H1 (cell line): ENCODE data around the gene ANXA6. TPM values are rescaled to one million over a fixed set of nuclear protein-coding genes. Genes with fewer than 3 reads are reported as not detected.

Source experiments
- CTCF ChIA-PET: fragments of 300-600 bp; sonication (Branson Sonifier 250); formaldehyde crosslinking; loops from one replicate; lab custom pipeline; 2021; ENCODE audit not compliant: partially characterized antibody; lab: Charles Lee
- POLR2A ChIA-PET: fragments of 300-600 bp; sonication (Branson Sonifier 250); formaldehyde crosslinking; loops from one replicate; lab custom pipeline; 2021; ENCODE audit warnings: inconsistent platforms; ENCODE audit not compliant: partially characterized antibody; lab: Charles Lee
- DNase-seq, 2 experiments: peaks; one replicate each; pipeline versions ENCODE4 v3.0.0 to v3.0.0-alpha.2; 2010 to 2022; ENCODE audit warnings: low spot score in 2 of 2, low read depth in 1 of 2, mixed read lengths in 1 of 2
- FAIRE-seq: peaks from 2 replicates; lab custom pipeline; 2011; peaks lifted over from hg19 to GRCh38; lab: Jason Lieb, UNC
- H2AFZ ChIP-seq: 2 replicates; pipeline ENCODE4 v1.8.1; 2012; ENCODE audit warnings: low read length, inconsistent platforms
- H2AK5ac ChIP-seq: 2 replicates; pipeline ENCODE4 v1.6.1; 2013; ENCODE audit warnings: low read depth, low read length
- H2BK120ac ChIP-seq: replicated peaks from 2 replicates; pipeline ENCODE3; 2013; ENCODE audit warnings: low read depth, low read length, inconsistent platforms
- H2BK12ac ChIP-seq: 2 replicates; pipeline ENCODE4 v1.6.1; 2013; ENCODE audit warnings: low read depth, low read length
- H2BK15ac ChIP-seq: 2 replicates; pipeline ENCODE4 v1.6.1; 2013; ENCODE audit warnings: low read length
- H2BK20ac ChIP-seq: 2 replicates; pipeline ENCODE4 v1.6.1; 2013; ENCODE audit warnings: low read length
- H2BK5ac ChIP-seq: 2 replicates; pipeline ENCODE4 v1.6.1; 2013; ENCODE audit warnings: low read depth, low read length
- H3K14ac ChIP-seq: 2 replicates; pipeline ENCODE4 v1.6.1; 2013; ENCODE audit warnings: inconsistent platforms; ENCODE audit not compliant: insufficient read length
- H3K18ac ChIP-seq: 2 replicates; pipeline ENCODE4 v1.6.1; 2013; ENCODE audit warnings: low read length; ENCODE audit errors: extremely low read depth
- H3K23ac ChIP-seq: 2 replicates; pipeline ENCODE4 v1.6.1; 2013; ENCODE audit warnings: inconsistent platforms; ENCODE audit not compliant: insufficient read length
- H3K23me2 ChIP-seq: 2 replicates; pipeline ENCODE4 v1.6.1; 2013; ENCODE audit warnings: low read depth, low read length
- H3K27ac ChIP-seq: 2 replicates; pipeline ENCODE4 v1.6.1; 2011; ENCODE audit warnings: low read depth, low read length, inconsistent platforms
- H3K27me3 ChIP-seq, 4 experiments: replicated peaks in 1 of 4; 1 replicate in 1 of 4; 2 replicates in 3 of 4; pipeline versions ENCODE4 v1.6.1 to v1.8.1; 2011 to 2013; ENCODE audit warnings: low read length in 3 of 4, mild to moderate bottlenecking in 3 of 4, inconsistent platforms in 2 of 4, mixed read lengths in 2 of 4, moderate library complexity in 1 of 4; ENCODE audit not compliant: control insufficient read depth in 3 of 4, insufficient read depth in 3 of 4; ENCODE audit errors: extremely low read depth in 1 of 4
- H3K36me3 ChIP-seq, 4 experiments: 2 replicates each; pipeline versions ENCODE4 v1.6.1 to v1.8.1; 2011 to 2013; ENCODE audit warnings: mild to moderate bottlenecking in 4 of 4, low read length in 3 of 4, moderate library complexity in 2 of 4, control low read depth in 1 of 4, inconsistent platforms in 1 of 4; ENCODE audit not compliant: insufficient read depth in 4 of 4, control insufficient read depth in 2 of 4
- H3K4ac ChIP-seq: replicated peaks from 2 replicates; pipeline ENCODE3; 2013; ENCODE audit warnings: low read length, low read depth, mixed read lengths, inconsistent platforms; ENCODE audit not compliant: insufficient read length
- H3K4me1 ChIP-seq, 4 experiments: replicated peaks in 1 of 4; 1 replicate in 1 of 4; 2 replicates in 3 of 4; pipeline versions ENCODE4 v1.6.1 to v1.8.1; 2011 to 2013; ENCODE audit warnings: low read length in 3 of 4, inconsistent platforms in 2 of 4, mixed read lengths in 1 of 4; ENCODE audit not compliant: insufficient read depth in 4 of 4, control insufficient read depth in 3 of 4
- H3K4me2 ChIP-seq, 2 experiments: 2 replicates each; pipeline versions ENCODE4 v1.6.1 to v1.8.1; 2011 to 2013; ENCODE audit warnings: low read depth in 2 of 2, low read length in 2 of 2, control low read depth in 1 of 2, inconsistent platforms in 1 of 2, mild to moderate bottlenecking in 1 of 2; ENCODE audit not compliant: insufficient read depth in 1 of 2
- H3K4me3 ChIP-seq, 4 experiments: fragments of 200-600, 300-600 bp in 1 of 4; sonication (generic), shearing (Covaris generic), sonication (Bioruptor Twin) in 1 of 4; 2 replicates each; pipeline versions ENCODE4 v1.5.1 to v1.8.1; 2011 to 2016; ENCODE audit warnings: low read length in 4 of 4, low read depth in 3 of 4, control low read depth in 2 of 4, inconsistent platforms in 2 of 4, mild to moderate bottlenecking in 2 of 4, mixed read lengths in 1 of 4, moderate library complexity in 1 of 4; ENCODE audit not compliant: insufficient read depth in 2 of 4; ENCODE audit errors: extremely low read depth in 1 of 4
- H3K56ac ChIP-seq: replicated peaks from 2 replicates; pipeline ENCODE3; 2013; ENCODE audit warnings: low read depth, mild to moderate bottlenecking, mixed read lengths, low read length, inconsistent platforms; ENCODE audit not compliant: insufficient read length
- H3K79me1 ChIP-seq: 2 replicates; pipeline ENCODE4 v1.6.1; 2013; ENCODE audit warnings: low read depth, low read length, control low read depth
- H3K79me2 ChIP-seq, 2 experiments: 2 replicates each; pipeline versions ENCODE4 v1.6.1 to v1.8.1; 2012 to 2013; ENCODE audit warnings: low read length in 2 of 2, mild to moderate bottlenecking in 2 of 2, inconsistent platforms in 1 of 2; ENCODE audit not compliant: insufficient read depth in 2 of 2, control insufficient read depth in 1 of 2
- H3K9ac ChIP-seq, 4 experiments: replicated peaks in 1 of 4; 1 replicate in 1 of 4; 2 replicates in 3 of 4; pipeline versions ENCODE4 v1.6.1 to v1.8.1; 2011 to 2013; ENCODE audit warnings: low read depth in 3 of 4, low read length in 3 of 4, control low read depth in 2 of 4, mild to moderate bottlenecking in 2 of 4, moderate library complexity in 2 of 4, inconsistent platforms in 1 of 4; ENCODE audit errors: extremely low read depth in 1 of 4
- H3K9me3 ChIP-seq, 2 experiments: 2 replicates each; pipeline versions ENCODE4 v1.6.1 to v1.8.1; 2012 to 2013; ENCODE audit warnings: mild to moderate bottlenecking in 2 of 2, moderate library complexity in 2 of 2, control low read depth in 1 of 2, inconsistent platforms in 1 of 2, low read depth in 1 of 2, low read length in 1 of 2, mixed read lengths in 1 of 2; ENCODE audit not compliant: insufficient read depth in 2 of 2
- H4K20me1 ChIP-seq, 2 experiments: replicated peaks in 1 of 2; 2 replicates each; pipeline versions ENCODE3 to v1.8.1; 2011 to 2013; ENCODE audit warnings: inconsistent platforms in 2 of 2, low read length in 2 of 2, mild to moderate bottlenecking in 1 of 2; ENCODE audit not compliant: insufficient read depth in 2 of 2, control insufficient read depth in 1 of 2
- H4K5ac ChIP-seq: 2 replicates; pipeline ENCODE4 v1.6.1; 2013; ENCODE audit warnings: low read length, low read depth, mixed read lengths, inconsistent platforms; ENCODE audit not compliant: insufficient read length
- H4K8ac ChIP-seq: 2 replicates; pipeline ENCODE4 v1.8.0; 2013; ENCODE audit warnings: mild to moderate bottlenecking, moderate library complexity, low read length, inconsistent platforms; ENCODE audit not compliant: insufficient read depth; ENCODE audit errors: extremely low read depth
- H4K91ac ChIP-seq: replicated peaks from 2 replicates; pipeline ENCODE3; 2013; ENCODE audit warnings: low read length, mixed read lengths, inconsistent platforms; ENCODE audit not compliant: insufficient read length
- TBP ChIP-seq: IDR thresholded peaks from 2 replicates; pipeline ENCODE4 v1.6.1; 2011; ENCODE audit warnings: low read depth, low read length, improper control_type of control experiment
- WGBS, 2 experiments: shearing (Covaris generic) in 1 of 2; methylation state at CpG; one replicate each; pipeline versions ENCODE4 v1.1.6 to v1.1.7; 2013 to 2015; ENCODE audit warnings: low lambda C conversion rate in 2 of 2, mixed read lengths in 2 of 2, inconsistent platforms in 1 of 2, low coverage in 1 of 2, missing lambda C conversion rate in 1 of 2; ENCODE audit not compliant: insufficient replicate concordance in 2 of 2, insufficient coverage in 1 of 2, insufficient read length in 1 of 2; ENCODE audit errors: extremely low coverage in 1 of 2, missing lambda C conversion rate in 1 of 2; 5-methylcytosine and 5-hydroxymethylcytosine counted together
- polyA plus RNA-seq, 7 experiments: library from polyadenylated mRNA; depleted of rRNA in 3 of 7; stranded (reverse) in 5 of 7; unstranded in 2 of 7; fragments of >200 nt in 5 of 7; fragments of 200-250 nt in 2 of 7; gene quantifications; 1 replicate in 5 of 7; 2 replicates in 1 of 7; 4 replicates in 1 of 7; pipeline versions ENCODE4 v1.2.1 to v1.2.3, GENCODE V29; 2011 to 2013; ENCODE audit warnings: missing spikeins in 2 of 7, mixed read lengths in 2 of 7
- total RNA-seq: library from RNA; stranded (reverse); fragmentation: NEBNext Ultra II Directional; extraction: Animal tissue kit (Norgen Biotek cat#: 25700); gene quantifications from 2 replicates; pipeline ENCODE4 v1.2.1, GENCODE V29; 2021

The ANXA6 gene
- total and polyA plus RNA-seq, 2 of the 8 experiments (the other 6 are each of a cell fraction or from before 2014, with no cell fraction given), result 61.3 to 78.6 TPM

GRCh38 chr5:151184316-151185042 is 26.9 kb upstream of the ANXA6 start:
- Histone ChIP-seq H3K4me3 (no peak overlapping the region), H3K79me1 (no peaks in the 10 kb centered on the region), H3K27ac (no peak overlapping the region), H2BK20ac (no peak overlapping the region), H3K23ac (no peak overlapping the region), H2BK15ac (no peak overlapping the region), H3K4me2 (no peak overlapping the region), H3K18ac (no peak overlapping the region), H3K36me3 (no peaks in the 10 kb centered on the region; a peak in 1 of 8 replicates)
- POLR2A ChIA-PET, result no interaction called here
- no peak for DNase-seq
- TF ChIP-seq TBP, result no peak
- TF ChIP-seq, all 59 proteins: peak for 0
- Histone ChIP-seq H4K8ac (no peak overlapping the region), H3K27me3 (no peaks in the 10 kb centered on the region), H2AK5ac (no peak overlapping the region), H3K4ac (no peak overlapping the region), H2AFZ (no peak overlapping the region), H4K91ac (no peak overlapping the region), H3K9me3 (no peaks in the 10 kb centered on the region), H3K9ac (no peak overlapping the region), H2BK5ac (no peak overlapping the region), H3K56ac (no peak overlapping the region), H3K23me2 (no peaks in the 10 kb centered on the region), H3K4me1 (peaks cover 0 to 4% (median 2%) of the 10 kb centered on the region in 4 experiments; a peak in 3 of 7 replicates), H4K20me1 (no peaks in the 10 kb centered on the region), H2BK120ac (no peak overlapping the region), H3K14ac (no peak overlapping the region), H4K5ac (no peak overlapping the region), H3K79me2 (no peaks in the 10 kb centered on the region), H2BK12ac (no peak overlapping the region)
- 77% methylated on average over 10 of the region's 10 CpGs; no CpG with 5 or more reads in 1 of the 2 experiments for WGBS, 2 experiments
- FAIRE-seq, result no peak
- CTCF ChIA-PET, result interaction anchor here (0.7 to 2.4 kb wide), 6 partner anchors 17 to 136 kb away, joined by 3 to 9 read pairs (median 3); no protein-coding TSS in a partner anchor
